IMR-90 (cell line): Measurements from ENCODE around the gene DSN1. TPM values are rescaled to one million over a fixed set of nuclear protein-coding genes. Genes with fewer than 3 reads are reported as not detected.

Experiments
- ATAC-seq: fragments of 200-7000 bp; cut with Tn5 transposase; 2 replicates; pipeline ENCODE4 v1.9.1; 2020; ENCODE audit warnings: low read depth, mild to moderate bottlenecking, moderate library complexity
- BruUV-seq: library from RNA; stranded (reverse); fragments of 400-500 nt; replicated peaks from 2 replicates; lab custom pipeline; 2021; lab: Mats Ljungman, UMichigan
- CTCF ChIA-PET: fragments of 300-600 bp; formaldehyde crosslinking; extraction: SDS; loops from one replicate; lab custom pipeline; 2021; ENCODE audit warnings: antibody characterized with exemption; lab: Yijun Ruan, JAX
- POLR2A ChIA-PET: fragments of 300-600 bp; sonication (Branson Sonifier 250); formaldehyde crosslinking; loops from one replicate; lab custom pipeline; 2022; ENCODE audit warnings: antibody characterized with exemption; ENCODE audit not compliant: unreplicated experiment; lab: Charles Lee
- DNase-seq: peaks from one replicate; pipeline ENCODE4 v3.0.0; 2013
- H2AFZ ChIP-seq: replicated peaks from 2 replicates; pipeline ENCODE3; 2013; ENCODE audit warnings: low read length, mild to moderate bottlenecking; ENCODE audit not compliant: poor library complexity
- H2AK5ac ChIP-seq: 2 replicates; pipeline ENCODE4 v1.6.1; 2013; ENCODE audit warnings: low read depth, low read length, inconsistent platforms
- H2AK9ac ChIP-seq: replicated peaks from 2 replicates; pipeline ENCODE3; 2013; ENCODE audit warnings: mild to moderate bottlenecking, low read depth, low read length, moderate library complexity; ENCODE audit not compliant: poor library complexity
- H2BK120ac ChIP-seq: 2 replicates; pipeline ENCODE4 v1.6.1; 2013; ENCODE audit warnings: low read depth, low read length, inconsistent platforms
- H2BK15ac ChIP-seq: 3 replicates; pipeline ENCODE4 v1.6.1; 2013; ENCODE audit warnings: low read depth, low read length, inconsistent platforms
- H2BK20ac ChIP-seq: 2 replicates; pipeline ENCODE4 v1.6.1; 2013; ENCODE audit warnings: low read depth, mild to moderate bottlenecking, inconsistent platforms, low read length, moderate library complexity
- H2BK5ac ChIP-seq: 2 replicates; pipeline ENCODE4 v1.6.1; 2013; ENCODE audit warnings: mild to moderate bottlenecking, low read depth, low read length, inconsistent platforms; ENCODE audit not compliant: poor library complexity, severe bottlenecking
- H3K14ac ChIP-seq: replicated peaks from 2 replicates; pipeline ENCODE4 v1.6.1; 2013; ENCODE audit warnings: low read depth, low read length, inconsistent platforms
- H3K18ac ChIP-seq: 2 replicates; pipeline ENCODE4 v1.6.1; 2013; ENCODE audit warnings: low read depth, low read length, control low read depth
- H3K23ac ChIP-seq: 2 replicates; pipeline ENCODE4 v1.6.1; 2013; ENCODE audit warnings: low read depth, low read length, inconsistent platforms
- H3K27ac ChIP-seq: 2 replicates; pipeline ENCODE4 v1.5.1; 2013; ENCODE audit warnings: mild to moderate bottlenecking, control low read depth, low read length; ENCODE audit not compliant: insufficient read depth
- H3K27me3 ChIP-seq: 2 replicates; pipeline ENCODE4 v1.6.1; 2013; ENCODE audit warnings: low read length; ENCODE audit not compliant: control insufficient read depth, insufficient read depth
- H3K36me3 ChIP-seq: 2 replicates; pipeline ENCODE4 v1.6.1; 2013; ENCODE audit warnings: low read length, mixed read lengths; ENCODE audit not compliant: control insufficient read depth, insufficient read depth
- H3K4ac ChIP-seq: 2 replicates; pipeline ENCODE4 v1.6.1; 2013; ENCODE audit warnings: low read depth, low read length, inconsistent platforms
- H3K4me1 ChIP-seq: 2 replicates; pipeline ENCODE4 v1.6.1; 2013; ENCODE audit warnings: low read length, mixed read lengths; ENCODE audit not compliant: control insufficient read depth, insufficient read depth
- H3K4me2 ChIP-seq: 2 replicates; pipeline ENCODE4 v1.6.1; 2013; ENCODE audit warnings: low read depth, mild to moderate bottlenecking, control low read depth, low read length, moderate library complexity
- H3K4me3 ChIP-seq: 2 replicates; pipeline ENCODE4 v1.5.1; 2013; ENCODE audit warnings: low read depth, mild to moderate bottlenecking, control low read depth, low read length, moderate library complexity; ENCODE audit not compliant: insufficient read depth
- H3K56ac ChIP-seq: 2 replicates; pipeline ENCODE4 v1.6.1; 2013; ENCODE audit warnings: low read length, inconsistent platforms; ENCODE audit not compliant: insufficient read depth; ENCODE audit errors: extremely low read depth
- H3K79me1 ChIP-seq, 2 experiments: 2 replicates each; pipeline ENCODE4 v1.6.1; 2013; ENCODE audit warnings: low read length in 2 of 2, inconsistent platforms in 1 of 2, low read depth in 1 of 2
- H3K9ac ChIP-seq: 2 replicates; pipeline ENCODE4 v1.6.1; 2013; ENCODE audit warnings: low read depth, low read length, control low read depth
- H3K9me1 ChIP-seq: 2 replicates; pipeline ENCODE4 v1.6.1; 2013; ENCODE audit warnings: low read length, inconsistent platforms; ENCODE audit not compliant: insufficient read depth
- H3K9me3 ChIP-seq: 2 replicates; pipeline ENCODE4 v1.6.1; 2013; ENCODE audit warnings: low read length; ENCODE audit not compliant: control insufficient read depth, insufficient read depth
- H4K20me1 ChIP-seq: 2 replicates; pipeline ENCODE4 v1.6.1; 2013; ENCODE audit warnings: low read length, inconsistent platforms; ENCODE audit not compliant: insufficient read depth
- H4K5ac ChIP-seq: 2 replicates; pipeline ENCODE4 v1.6.1; 2013; ENCODE audit warnings: mild to moderate bottlenecking, low read depth, low read length, control low read depth
- H4K8ac ChIP-seq, 2 experiments: 2 replicates each; pipeline ENCODE4 v1.6.1; 2013; ENCODE audit warnings: low read depth in 2 of 2, low read length in 2 of 2, control low read depth in 1 of 2, inconsistent platforms in 1 of 2
- H4K91ac ChIP-seq: 2 replicates; pipeline ENCODE4 v1.6.1; 2013; ENCODE audit warnings: low read depth, low read length, inconsistent platforms; ENCODE audit not compliant: insufficient read depth
- BHLHE40 ChIP-seq: fragments of 150-350 bp; IDR thresholded peaks from 2 replicates; pipeline ENCODE4 v1.6.1; 2016; ENCODE audit warnings: mild to moderate bottlenecking, low read depth, low read length
- CTCF ChIP-seq: conservative IDR thresholded peaks from 2 replicates; pipeline ENCODE4 v1.5.1; 2012; ENCODE audit warnings: mild to moderate bottlenecking, low read depth, low read length, improper control_type of control experiment
- ELK1 ChIP-seq: fragments of 150-350 bp; IDR thresholded peaks from 2 replicates; pipeline ENCODE4 v1.6.1; 2016; ENCODE audit warnings: low read depth, mild to moderate bottlenecking, low read length, moderate library complexity, borderline replicate concordance
- FOS ChIP-seq: fragments of 150-350 bp; IDR thresholded peaks from 2 replicates; pipeline ENCODE4 v1.6.1; 2016; ENCODE audit warnings: low read depth, low read length
- MAFK ChIP-seq: IDR thresholded peaks from 2 replicates; pipeline ENCODE4 v1.6.1; 2012; ENCODE audit warnings: low read depth, low read length, improper control_type of control experiment
- MAZ ChIP-seq: IDR thresholded peaks from 2 replicates; pipeline ENCODE4 v1.6.1; 2012; ENCODE audit warnings: low read depth, mild to moderate bottlenecking, low read length, improper control_type of control experiment, moderate library complexity, borderline replicate concordance
- MXI1 ChIP-seq: IDR thresholded peaks from 2 replicates; pipeline ENCODE4 v1.6.1; 2012; ENCODE audit warnings: low read depth, mild to moderate bottlenecking, low read length, moderate library complexity, borderline replicate concordance
- NFE2L2 ChIP-seq: fragments of 150-350 bp; IDR thresholded peaks from 2 replicates; pipeline ENCODE4 v1.6.1; 2016; ENCODE audit warnings: low read depth, mild to moderate bottlenecking, low read length
- POLR2A ChIP-seq: IDR thresholded peaks from 2 replicates; pipeline ENCODE4 v1.6.1; 2012; ENCODE audit warnings: mild to moderate bottlenecking, low read depth, low read length
- RAD21 ChIP-seq: IDR thresholded peaks from 2 replicates; pipeline ENCODE4 v1.6.1; 2012; ENCODE audit warnings: low read length, improper control_type of control experiment
- RCOR1 ChIP-seq: IDR thresholded peaks from 2 replicates; pipeline ENCODE4 v1.6.1; 2012; ENCODE audit warnings: mild to moderate bottlenecking, low read length, improper control_type of control experiment; ENCODE audit not compliant: insufficient replicate concordance
- RFX5 ChIP-seq: IDR thresholded peaks from 2 replicates; pipeline ENCODE4 v1.8.0; 2012; ENCODE audit warnings: low read depth, mild to moderate bottlenecking, low read length, moderate library complexity
- SMC3 ChIP-seq: fragments of 150-350 bp; IDR thresholded peaks from 2 replicates; pipeline ENCODE4 v1.6.1; 2016; ENCODE audit warnings: low read depth, mild to moderate bottlenecking, antibody characterized with exemption, low read length, moderate library complexity
- USF2 ChIP-seq: fragments of 150-350 bp; IDR thresholded peaks from 2 replicates; pipeline ENCODE4 v1.6.1; 2017; ENCODE audit warnings: mild to moderate bottlenecking, antibody characterized with exemption, low read length, low read depth
- WGBS, 2 experiments: methylation state at CpG; one replicate each; pipeline versions ENCODE4 v1.1.5 to v1.1.7; 2013; ENCODE audit warnings: missing lambda C conversion rate in 2 of 2; ENCODE audit not compliant: insufficient read length in 1 of 2; ENCODE audit errors: extremely low coverage in 2 of 2; 5-methylcytosine and 5-hydroxymethylcytosine counted together
- dilution Hi-C: fragments of 300-500 bp; cut with HindIII; formaldehyde crosslinking; loops from one replicate; pipeline ENCODE4 v1.14.3; 2018; ENCODE audit warnings: low sequenced_read_pairs; ENCODE audit not compliant: unreplicated experiment
- in situ Hi-C: fragments of 300-500 bp; cut with MboI; formaldehyde crosslinking; loops from 3 replicates; pipeline ENCODE4 v1.14.3; 2019; ENCODE audit warnings: low sequenced_read_pairs, inconsistent platforms, mixed read lengths
- intact Hi-C: fragments of 100-400 bp; cut with micrococcal nuclease; formaldehyde crosslinking; loops from 2 replicates; pipeline ENCODE4 v1.10.0; 2022
- polyA plus RNA-seq, 3 experiments: library from polyadenylated mRNA; depleted of rRNA; stranded (reverse); fragments of >200 nt; gene quantifications; 2 replicates each; pipeline ENCODE4 v1.2.3, GENCODE V29; 2012; ENCODE audit warnings: low replicate concordance in 1 of 3
- total RNA-seq: library from RNA; depleted of rRNA; stranded (reverse); fragments of >200 nt; gene quantifications from 2 replicates; pipeline ENCODE4 v1.2.3, GENCODE V29; 2012

DSN1 gene
- total and polyA plus RNA-seq, 2 of the 4 experiments (the other 2 are of a cell fraction) = 10.5 to 16.3 TPM

GRCh38 chr20:36817496-36817895 lies 43.9 kb upstream of the DSN1 start:
- H4K91ac ChIP-seq = no peak overlapping the region
- H3K9ac ChIP-seq = no peak overlapping the region
- no peak overlapping the region for H3K4ac ChIP-seq
- H3K79me1 ChIP-seq = peaks cover 25 to 88% of the 10 kb centered on the region in 2 experiments
- dilution Hi-C loops = no loop called here
- H4K20me1 ChIP-seq = peaks cover 8% of the 10 kb centered on the region; the same call in 1 of the 2 replicates
- no peak overlapping the region for H4K5ac ChIP-seq
- no peak for ATAC-seq
- no TSS peak for BruUV-seq
- H3K56ac ChIP-seq = no peak overlapping the region
- POLR2A ChIA-PET = no interaction called here
- H2AK5ac ChIP-seq = no peak overlapping the region
- intact Hi-C loops = no loop called here
- H3K4me1 ChIP-seq = peaks cover 6% of the 10 kb centered on the region; the same call in 1 of the 2 replicates
- H3K14ac ChIP-seq = no peak overlapping the region
- peaks cover 50% of the 10 kb centered on the region for H3K36me3 ChIP-seq
- in situ Hi-C loops = loop anchor here (25.0 kb wide), 1 partner anchor 105 kb away; no protein-coding TSS in a partner anchor
- H2BK15ac ChIP-seq = no peak overlapping the region
- no peak overlapping the region for H3K4me2 ChIP-seq
- H3K18ac ChIP-seq = no peak overlapping the region
- H3K4me3 ChIP-seq = no peak overlapping the region
- no peak overlapping the region for H2AFZ ChIP-seq
- no peaks in the 10 kb centered on the region for H3K9me3 ChIP-seq
- no peaks in the 10 kb centered on the region for H3K27me3 ChIP-seq
- no peak overlapping the region for H2AK9ac ChIP-seq
- no peak overlapping the region for H2BK20ac ChIP-seq
- H3K23ac ChIP-seq = no peak overlapping the region
- WGBS, 2 experiments = no CpG with 5 or more reads among the region's 3 CpGs
- peaks cover 7% of the 10 kb centered on the region for H3K9me1 ChIP-seq
- TF ChIP-seq MXI1 (no peak), POLR2A (no peak), ELK1 (no peak), MAZ (no peak), CTCF (no peak), RCOR1 (no peak), NFE2L2 (no peak), FOS (no peak), RAD21 (no peak), USF2 (no peak), BHLHE40 (no peak), RFX5 (no peak), MAFK (no peak), SMC3 (no peak)
- DNase-seq = no peak
- H2BK120ac ChIP-seq = no peak overlapping the region
- CTCF ChIA-PET = no interaction called here
- no peak overlapping the region for H4K8ac ChIP-seq
- no peak overlapping the region for H2BK5ac ChIP-seq
- H3K27ac ChIP-seq = no peak overlapping the region
